Thymus (tissue), 11 donors: ENCODE data around the gene GRIK4. TPM values are rescaled to one million over a fixed set of nuclear protein-coding genes. Genes with fewer than 3 reads are reported as not detected.

Experiments
- DNase-seq, 9 donors: peaks; one replicate each; pipeline ENCODE4 v3.0.0-alpha.2; 2013; ENCODE audit warnings: low spot score in 9 of 9, low read depth in 6 of 9, missing footprints in 1 of 9
- H3K27ac ChIP-seq, 2 donors: one replicate each; pipeline ENCODE4 v1.5.1; 2013; ENCODE audit warnings: control low read depth in 1 of 2, low read depth in 1 of 2, low read length in 1 of 2, mild to moderate bottlenecking in 1 of 2, moderate library complexity in 1 of 2
- H3K27me3 ChIP-seq, 2 donors: one replicate each; pipeline ENCODE4 v1.5.1; 2013; ENCODE audit warnings: low read length in 1 of 2; ENCODE audit not compliant: control insufficient read depth in 2 of 2, insufficient read depth in 1 of 2
- H3K36me3 ChIP-seq, 2 donors: one replicate each; pipeline ENCODE4 v1.5.1; 2013; ENCODE audit warnings: low read length in 1 of 2, mild to moderate bottlenecking in 1 of 2, moderate library complexity in 1 of 2; ENCODE audit not compliant: control insufficient read depth in 2 of 2, insufficient read depth in 2 of 2
- H3K4me1 ChIP-seq, 2 donors: one replicate each; pipeline ENCODE4 v1.5.1; 2013; ENCODE audit warnings: low read length in 2 of 2; ENCODE audit not compliant: control insufficient read depth in 2 of 2, insufficient read depth in 2 of 2
- H3K4me3 ChIP-seq, 2 donors: one replicate each; pipeline ENCODE4 v1.5.1; 2013; ENCODE audit warnings: low read length in 2 of 2, control low read depth in 1 of 2, mild to moderate bottlenecking in 1 of 2
- H3K9me3 ChIP-seq, 2 donors: one replicate each; pipeline ENCODE4 v1.5.1; 2013; ENCODE audit warnings: low read length in 1 of 2, mild to moderate bottlenecking in 1 of 2; ENCODE audit not compliant: control insufficient read depth in 2 of 2, insufficient read depth in 1 of 2
- WGBS: extraction: QIAGEN DNeasy Blood & Tissue Kit; methylation state at CpG from one replicate; pipeline ENCODE4 v1.1.7; 2013; 5-methylcytosine and 5-hydroxymethylcytosine counted together
- polyA plus RNA-seq: library from polyadenylated mRNA; stranded (reverse); fragments of 200-250 nt; gene quantifications from one replicate; pipeline ENCODE4 v1.2.3, GENCODE V29; 2013
- total RNA-seq: library from RNA; stranded (reverse); fragments of 120-200 nt; gene quantifications from one replicate; pipeline ENCODE4 v1.2.4, GENCODE V29; 2013
- donor health status: healthy.

Gene GRIK4
- total and polyA plus RNA-seq, 2 donors = 0.11 to 0.19 TPM

DNA sequence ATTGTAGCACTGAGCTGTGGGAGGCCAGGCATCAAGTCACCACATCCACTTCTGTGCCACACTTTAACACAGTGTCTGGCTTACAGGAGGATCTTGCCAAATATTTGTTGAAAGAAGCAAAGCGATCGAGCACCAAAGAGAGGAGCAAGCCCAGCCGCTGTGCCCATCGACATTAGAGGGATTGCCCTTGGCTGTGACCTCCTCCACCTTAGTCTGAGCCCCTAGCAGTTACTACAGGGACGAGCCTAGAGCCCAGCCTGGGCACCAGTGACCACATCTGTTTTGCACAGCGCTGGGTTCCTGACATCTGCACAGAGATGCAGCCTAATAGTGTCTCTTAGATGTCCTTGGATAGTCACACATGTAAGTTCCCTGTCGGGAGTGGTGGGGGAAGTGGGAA, 17.7 kb downstream of the GRIK4 start:
- no peaks in the 10 kb centered on the region for H3K9me3 ChIP-seq
- H3K36me3 ChIP-seq = no peaks in the 10 kb centered on the region
- no peak for DNase-seq
- H3K27ac ChIP-seq = no peak overlapping the region
- 91% methylated on average over 7 of the region's 7 CpGs for WGBS
- no peak overlapping the region for H3K4me3 ChIP-seq
- H3K27me3 ChIP-seq = peaks cover 0 to 10% of the 10 kb centered on the region in 2 donors
- H3K4me1 ChIP-seq = no peaks in the 10 kb centered on the region

DNA sequence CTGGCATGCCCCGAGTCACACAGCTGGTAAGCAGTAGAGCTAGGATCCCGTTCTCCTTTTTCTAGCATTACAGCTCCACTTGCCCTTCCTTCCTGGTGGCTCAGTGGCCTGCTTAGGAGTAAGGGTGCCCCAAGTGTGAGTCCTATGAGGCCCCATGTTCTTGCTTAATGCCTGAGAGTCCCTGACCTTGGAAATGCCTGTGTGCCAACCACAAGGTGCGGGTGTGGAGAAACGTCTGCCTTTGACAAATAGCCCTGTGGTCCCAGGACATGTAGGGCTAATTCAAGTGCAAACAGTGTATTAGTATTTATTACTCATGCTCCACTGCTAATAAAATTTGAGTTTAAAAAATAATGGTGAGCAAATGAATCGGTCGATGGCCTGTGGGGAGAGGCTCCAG, 18.4 kb downstream of the GRIK4 start:
- DNase-seq = no peak
- H3K4me3 ChIP-seq = no peak overlapping the region
- H3K4me1 ChIP-seq = no peaks in the 10 kb centered on the region
- H3K27ac ChIP-seq = no peak overlapping the region
- no peaks in the 10 kb centered on the region for H3K9me3 ChIP-seq
- no peaks in the 10 kb centered on the region for H3K36me3 ChIP-seq
- WGBS = 87% methylated on average over 6 of the region's 6 CpGs
- peaks cover 0 to 5% of the 10 kb centered on the region in 2 donors for H3K27me3 ChIP-seq

DNA sequence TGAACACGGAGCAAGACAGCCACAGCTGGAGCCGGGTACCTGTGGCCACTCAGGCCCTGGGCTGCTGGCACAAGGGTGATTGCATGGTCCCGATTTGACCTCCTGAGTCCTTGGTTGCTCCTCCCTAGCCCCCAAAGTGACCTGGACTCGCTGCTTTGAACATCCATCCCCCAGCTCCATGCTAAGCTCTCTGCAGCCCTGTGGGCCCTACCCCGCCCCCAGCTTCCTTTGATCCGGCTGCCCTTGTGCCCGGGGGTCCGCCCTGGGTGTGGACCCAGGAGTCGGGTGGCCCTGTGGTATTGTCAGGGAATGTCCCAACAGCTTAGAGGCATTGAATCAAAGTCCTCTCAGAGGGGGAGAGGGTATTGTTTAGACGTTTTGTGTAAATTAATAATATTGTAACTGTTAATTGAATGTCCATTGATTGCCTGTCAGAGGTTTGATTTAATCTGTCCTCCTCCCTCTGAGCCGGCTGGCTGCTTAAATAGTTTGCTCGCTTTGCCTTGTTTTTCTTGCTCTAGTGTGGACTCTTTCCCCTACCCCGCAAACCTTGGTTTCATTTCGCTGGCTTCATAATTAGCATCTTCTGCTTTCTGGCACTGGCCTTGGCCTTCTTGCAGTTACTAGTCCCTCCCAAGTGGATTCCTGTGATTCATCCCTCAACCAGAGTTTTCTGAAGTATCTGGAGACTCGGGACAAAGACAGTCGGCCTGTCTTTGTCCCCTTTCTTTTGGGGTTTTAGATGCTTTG, 20.7 kb downstream of the GRIK4 start:
- Histone ChIP-seq H3K27ac (no peak overlapping the region), H3K4me3 (no peak overlapping the region), H3K4me1 (no peaks in the 10 kb centered on the region), H3K9me3 (no peaks in the 10 kb centered on the region), H3K36me3 (no peaks in the 10 kb centered on the region), H3K27me3 (peaks cover 0 to 2% of the 10 kb centered on the region in 2 donors)
- DNase-seq = no peak
- WGBS = 86% methylated on average over 16 of the region's 16 CpGs

DNA sequence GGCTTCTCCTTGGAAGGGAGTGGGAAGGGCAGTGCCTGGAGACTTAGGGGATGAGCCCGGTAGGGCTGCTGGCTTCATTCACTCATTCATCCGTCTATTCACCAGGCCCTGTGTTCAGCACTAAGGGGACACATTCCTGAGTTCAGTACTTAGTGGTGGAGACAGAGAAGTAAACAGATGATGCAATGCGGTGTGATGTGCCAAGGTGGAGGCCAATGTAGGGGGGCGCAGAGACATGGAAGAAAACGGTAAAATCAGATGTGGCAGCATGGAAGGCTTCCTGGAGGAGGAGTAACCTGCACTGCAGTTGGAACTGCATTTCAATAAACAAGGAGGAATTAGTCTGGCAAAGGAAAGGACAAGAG, 21.3 kb downstream of the GRIK4 start:
- 88% methylated on average over 5 of the region's 5 CpGs for WGBS
- no peak overlapping the region for H3K27ac ChIP-seq
- no peaks in the 10 kb centered on the region for H3K27me3 ChIP-seq
- H3K4me1 ChIP-seq = no peaks in the 10 kb centered on the region
- no peaks in the 10 kb centered on the region for H3K36me3 ChIP-seq
- no peak for DNase-seq
- H3K4me3 ChIP-seq = no peak overlapping the region
- H3K9me3 ChIP-seq = no peaks in the 10 kb centered on the region

DNA sequence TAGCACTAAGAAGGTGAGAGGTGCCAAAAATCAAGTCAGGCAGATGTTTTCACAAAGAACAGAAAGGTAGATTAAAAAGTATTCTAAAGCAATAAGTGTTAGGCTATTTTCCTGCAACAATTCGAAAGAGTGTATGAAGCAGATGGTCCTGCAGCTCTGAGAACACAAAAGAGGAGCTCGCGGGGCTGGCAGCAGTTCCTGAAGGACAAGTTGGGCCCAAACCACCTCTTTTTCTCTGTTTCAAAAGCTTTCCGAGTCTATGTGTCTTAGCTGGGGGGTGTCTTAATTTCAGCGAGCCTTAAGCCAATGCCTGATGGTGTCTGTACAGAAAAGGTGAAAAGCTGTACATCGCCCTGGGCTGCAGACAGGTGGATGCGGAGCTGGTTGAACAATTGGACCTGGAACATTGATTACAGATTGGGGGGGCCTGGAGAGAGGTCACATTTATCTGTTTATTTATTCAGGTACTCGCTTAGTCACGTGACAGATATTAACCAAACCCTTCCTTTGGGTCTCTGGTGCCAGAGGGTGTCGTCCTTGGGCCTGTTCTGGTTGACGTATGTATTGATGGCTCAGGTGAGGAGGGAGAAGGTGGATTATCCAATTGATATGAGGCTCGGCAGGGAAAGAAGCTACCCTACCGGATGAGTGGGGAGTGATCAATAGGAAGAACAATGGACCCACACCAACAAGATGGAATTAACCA, 24.7 kb downstream of the GRIK4 start:
- H3K27ac ChIP-seq = no peak overlapping the region
- H3K4me3 ChIP-seq = no peak overlapping the region
- WGBS = 94% methylated on average over 13 of the region's 13 CpGs
- H3K36me3 ChIP-seq = no peaks in the 10 kb centered on the region
- H3K9me3 ChIP-seq = no peaks in the 10 kb centered on the region
- H3K27me3 ChIP-seq = no peaks in the 10 kb centered on the region
- no peak for DNase-seq
- H3K4me1 ChIP-seq = no peaks in the 10 kb centered on the region

DNA sequence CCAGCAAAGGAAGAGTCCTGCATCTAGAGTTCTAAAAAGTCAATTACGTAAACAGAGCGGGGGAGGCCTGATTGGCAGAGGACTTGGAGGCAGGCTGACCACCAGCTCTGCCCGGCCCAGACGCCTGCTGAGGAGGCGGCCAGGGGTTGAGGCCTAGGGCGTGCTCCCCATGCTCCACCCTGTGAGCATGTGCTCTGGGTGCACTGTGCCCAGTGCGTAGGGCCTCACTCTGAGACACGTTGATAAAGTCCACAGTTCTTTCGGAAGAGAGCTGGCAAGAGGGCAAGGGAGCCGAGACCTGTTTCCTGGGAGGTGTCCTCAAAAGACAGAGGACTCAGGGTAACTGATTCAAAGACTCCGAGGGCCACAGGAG, 25.2 kb downstream of the GRIK4 start:
- WGBS = 96% methylated on average over 11 of the region's 11 CpGs
- Histone ChIP-seq H3K4me1 (no peaks in the 10 kb centered on the region), H3K9me3 (no peaks in the 10 kb centered on the region), H3K27ac (no peak overlapping the region), H3K36me3 (no peaks in the 10 kb centered on the region), H3K4me3 (no peak overlapping the region), H3K27me3 (no peaks in the 10 kb centered on the region)
- DNase-seq = no peak

DNA sequence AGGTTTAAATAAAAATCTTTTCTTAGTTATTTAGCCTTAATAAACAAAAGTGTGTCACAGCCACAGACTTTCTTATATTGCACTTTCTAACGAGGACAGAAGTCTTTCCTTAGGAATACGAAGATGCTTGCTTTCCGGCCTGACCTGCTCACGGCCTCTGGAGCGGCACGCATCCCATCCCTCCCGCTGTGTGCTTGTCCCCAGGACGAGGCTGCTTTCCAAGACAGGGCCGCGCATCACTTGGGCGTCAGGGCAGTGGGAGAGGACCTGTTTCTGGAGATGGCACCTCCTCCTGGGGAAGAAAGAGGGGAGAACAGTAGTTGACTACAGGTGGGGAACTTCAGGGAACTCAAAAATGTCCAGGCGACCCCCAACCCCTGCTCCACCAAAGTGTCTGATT, 26.4 kb downstream of the GRIK4 start:
- Histone ChIP-seq H3K9me3 (no peaks in the 10 kb centered on the region), H3K27ac (no peak overlapping the region), H3K36me3 (no peaks in the 10 kb centered on the region), H3K4me3 (no peak overlapping the region), H3K4me1 (no peaks in the 10 kb centered on the region), H3K27me3 (no peaks in the 10 kb centered on the region)
- DNase-seq = no peak
- 95% methylated on average over 12 of the region's 12 CpGs for WGBS

DNA sequence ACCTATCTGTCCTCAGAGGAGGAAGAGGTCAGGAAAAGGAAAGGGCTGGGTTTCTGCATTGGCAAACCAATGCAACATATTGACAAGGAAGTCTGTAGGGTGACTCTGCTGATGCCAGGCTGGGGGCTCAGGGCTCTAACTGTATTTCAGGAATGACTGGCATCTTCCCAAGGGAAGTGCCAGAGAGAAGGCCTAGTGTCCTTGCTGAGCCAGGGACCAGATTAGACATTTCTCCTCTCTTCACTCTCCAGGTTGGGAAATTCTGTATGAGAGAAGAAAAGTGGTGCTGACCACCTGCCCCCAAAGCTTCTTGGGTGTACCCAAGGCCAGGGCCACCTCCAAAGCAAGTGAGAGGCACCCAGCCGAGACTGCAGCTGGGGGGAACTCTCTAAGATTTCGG, 27.2 kb downstream of the GRIK4 start:
- H3K36me3 ChIP-seq = no peaks in the 10 kb centered on the region
- WGBS = 84% methylated on average over 2 of the region's 2 CpGs
- no peak for DNase-seq

DNA sequence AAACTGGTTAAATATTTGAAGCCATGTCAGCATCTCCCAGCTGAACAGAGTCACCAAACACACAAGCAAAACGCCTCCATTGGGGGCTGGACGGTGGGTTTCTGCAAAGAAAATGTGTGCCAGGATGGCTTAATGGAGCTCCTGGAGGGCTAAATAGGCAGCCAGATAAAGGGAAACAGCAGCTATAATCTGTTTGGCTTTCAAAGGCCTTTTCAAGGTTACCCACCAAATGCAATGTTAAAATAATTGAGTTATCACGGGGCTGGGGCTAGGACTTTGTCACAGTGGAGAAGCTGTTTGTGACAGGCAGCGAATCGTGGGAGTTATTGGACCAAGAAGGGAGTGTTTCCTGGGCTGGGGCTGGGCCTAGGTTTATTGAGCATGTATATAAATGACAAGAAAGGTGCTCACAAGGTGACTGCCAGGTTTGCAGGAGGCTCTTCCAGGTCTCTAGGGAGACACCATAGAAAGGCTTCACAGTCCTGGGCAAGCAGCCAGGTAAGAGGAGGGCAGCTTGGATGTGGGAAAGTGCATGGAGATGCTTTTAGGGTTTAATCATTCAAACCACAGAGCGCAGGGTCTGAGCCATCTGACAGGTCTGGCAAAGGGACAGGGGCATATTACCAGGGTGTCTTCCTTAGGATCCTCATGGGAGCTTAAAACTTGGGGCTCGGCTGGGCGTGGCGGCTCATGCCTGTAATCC, 28.3 kb downstream of the GRIK4 start:
- H3K9me3 ChIP-seq = no peaks in the 10 kb centered on the region
- H3K27ac ChIP-seq = no peak overlapping the region
- no peaks in the 10 kb centered on the region for H3K4me1 ChIP-seq
- 95% methylated on average over 9 of the region's 9 CpGs for WGBS
- DNase-seq = no peak
- no peaks in the 10 kb centered on the region for H3K27me3 ChIP-seq
- no peaks in the 10 kb centered on the region for H3K36me3 ChIP-seq
- no peak overlapping the region for H3K4me3 ChIP-seq

More for the DNA sequence above, 27.2 kb downstream of the GRIK4 start:
- no peaks in the 10 kb centered on the region for H3K4me1 ChIP-seq
- H3K4me3 ChIP-seq = no peak overlapping the region
- H3K9me3 ChIP-seq = no peaks in the 10 kb centered on the region
- H3K27me3 ChIP-seq = no peaks in the 10 kb centered on the region
- no peak overlapping the region for H3K27ac ChIP-seq
